Fibroblast of lung (primary cell): ENCODE data around the gene TNFSF8. TPM values are rescaled to one million over a fixed set of nuclear protein-coding genes. Genes with fewer than 3 reads are reported as not detected.

Experiments used
- DNase-seq, 2 donors: peaks; one replicate each; pipeline versions ENCODE4 v3.0.0 to v3.0.0-alpha.2; 2010; ENCODE audit warnings: low read depth in 2 of 2
- H2AFZ ChIP-seq: 2 replicates; pipeline ENCODE4 v1.5.1; 2012; ENCODE audit warnings: low read length, control low read depth, inconsistent platforms
- H3K27ac ChIP-seq: 2 replicates; pipeline ENCODE4 v1.5.1; 2011; ENCODE audit warnings: low read length, control low read depth; ENCODE audit not compliant: insufficient read depth
- H3K27me3 ChIP-seq: 2 replicates; pipeline ENCODE4 v1.5.1; 2011; ENCODE audit warnings: mild to moderate bottlenecking, low read length; ENCODE audit not compliant: control insufficient read depth, insufficient read depth
- H3K36me3 ChIP-seq: 2 replicates; pipeline ENCODE4 v1.5.1; 2011; ENCODE audit warnings: low read length; ENCODE audit not compliant: control insufficient read depth, insufficient read depth
- H3K4me1 ChIP-seq: 2 replicates; pipeline ENCODE4 v1.5.1; 2011; ENCODE audit warnings: low read length; ENCODE audit not compliant: control insufficient read depth, insufficient read depth; ENCODE audit errors: extremely low read depth
- H3K4me2 ChIP-seq: 2 replicates; pipeline ENCODE4 v1.5.1; 2011; ENCODE audit warnings: low read length, control low read depth; ENCODE audit not compliant: insufficient read depth; ENCODE audit errors: extremely low read depth
- H3K4me3 ChIP-seq, 4 experiments: fragments of 200-600 bp in 1 of 4; sonication (generic) in 1 of 4; replicated peaks in 1 of 4; 2 replicates each; pipeline ENCODE4 v1.5.1; 2011 to 2016; ENCODE audit warnings: low read length in 4 of 4, low read depth in 3 of 4, mild to moderate bottlenecking in 3 of 4, control low read depth in 2 of 4, inconsistent platforms in 1 of 4, mixed read lengths in 1 of 4; ENCODE audit not compliant: insufficient read depth in 1 of 4; ENCODE audit errors: control extremely low read depth in 1 of 4
- H3K79me2 ChIP-seq: 2 replicates; pipeline ENCODE4 v1.5.1; 2012; ENCODE audit warnings: mild to moderate bottlenecking, low read length, inconsistent platforms; ENCODE audit not compliant: control insufficient read depth, insufficient read depth
- H3K9ac ChIP-seq: 2 replicates; pipeline ENCODE4 v1.5.1; 2011; ENCODE audit warnings: mild to moderate bottlenecking, low read length, control low read depth; ENCODE audit not compliant: insufficient read depth
- H3K9me3 ChIP-seq: 2 replicates; pipeline ENCODE4 v1.5.1; 2012; ENCODE audit warnings: low read depth, low read length; ENCODE audit not compliant: control insufficient read depth, insufficient read depth
- H4K20me1 ChIP-seq: 2 replicates; pipeline ENCODE4 v1.5.1; 2011; ENCODE audit warnings: low read length; ENCODE audit not compliant: control insufficient read depth, insufficient read depth; ENCODE audit errors: extremely low read depth
- CTCF ChIP-seq, 2 donors: IDR thresholded peaks in 1 of 2; conservative IDR thresholded peaks in 1 of 2; 1 replicate in 1 of 2; 2 replicates in 1 of 2; pipeline ENCODE4 v1.5.1; 2011 to 2012; ENCODE audit warnings: low read length in 2 of 2, control low read depth in 1 of 2, inconsistent platforms in 1 of 2, low read depth in 1 of 2, mild to moderate bottlenecking in 1 of 2
- EZH2 ChIP-seq: IDR thresholded peaks from 2 replicates; pipeline ENCODE4 v1.5.1; 2012; ENCODE audit warnings: low read length, control low read depth, mild to moderate bottlenecking; ENCODE audit errors: missing control alignments
- polyA plus RNA-seq, 2 donors: library from polyadenylated mRNA; depleted of rRNA in 1 of 2; stranded (reverse) in 1 of 2; unstranded in 1 of 2; fragments of >200 nt; gene quantifications; 2 replicates each; pipeline ENCODE4 v1.2.1, GENCODE V29; 2011 to 2012; ENCODE audit warnings: missing spikeins in 1 of 2
- total RNA-seq: library from RNA; depleted of rRNA; stranded (reverse); fragments of >200 nt; gene quantifications from 2 replicates; pipeline ENCODE4 v1.2.1, GENCODE V29; 2014

TNFSF8 gene
- total and polyA plus RNA-seq, 2 donors (not counting 1 experiment from before 2014, with no cell fraction given) = not detected

- H3K36me3 ChIP-seq = no peaks in the 10 kb centered on the region
- H3K9ac ChIP-seq = no peak overlapping the region
- H3K27me3 ChIP-seq = no peaks in the 10 kb centered on the region
- H3K4me2 ChIP-seq = peak overlapping the region; percentile 30
- H3K9me3 ChIP-seq = no peaks in the 10 kb centered on the region
- peak; percentile 47 to 85 for DNase-seq
- H4K20me1 ChIP-seq = no peaks in the 10 kb centered on the region
- no peak overlapping the region for H3K4me3 ChIP-seq
- no peaks in the 10 kb centered on the region for H3K79me2 ChIP-seq
- no peak overlapping the region for H2AFZ ChIP-seq
- no peak for TF ChIP-seq CTCF (conservative IDR thresholded peaks at IDR 0.05 in 1 of 2, IDR thresholded peaks at IDR 0.05 in 1 of 2; ENCODE audit: low read depth in 1 of 2, low read length in 2 of 2)
- TF ChIP-seq EZH2 = no peak
- peak overlapping the region; percentile 54 for H3K27ac ChIP-seq
- H3K4me1 ChIP-seq = peaks cover 19% of the 10 kb centered on the region
These were observed 29.2 kb downstream of the TNFSF8 start for GRCh38 chr9:114900942-114901802.

- Histone ChIP-seq H3K4me1 (peaks cover 30% of the 10 kb centered on the region), H3K9me3 (no peaks in the 10 kb centered on the region), H3K9ac (no peak overlapping the region), H3K27me3 (no peaks in the 10 kb centered on the region), H2AFZ (no peak overlapping the region), H3K4me2 (no peak overlapping the region), H3K79me2 (no peaks in the 10 kb centered on the region), H4K20me1 (no peaks in the 10 kb centered on the region), H3K27ac (no peak overlapping the region), H3K36me3 (no peaks in the 10 kb centered on the region), H3K4me3 (no peak overlapping the region)
- DNase-seq = no peak
- TF ChIP-seq EZH2 = no peak
- no peak for TF ChIP-seq CTCF (conservative IDR thresholded peaks at IDR 0.05 in 1 of 2, IDR thresholded peaks at IDR 0.05 in 1 of 2; ENCODE audit: low read depth in 1 of 2, low read length in 2 of 2)
These were observed 30.4 kb downstream of the TNFSF8 start for GRCh38 chr9:114899995-114900394.

- Histone ChIP-seq H3K36me3 (no peaks in the 10 kb centered on the region), H3K4me2 (no peak overlapping the region), H4K20me1 (no peaks in the 10 kb centered on the region), H3K27ac (no peak overlapping the region), H3K9ac (no peak overlapping the region), H3K27me3 (no peaks in the 10 kb centered on the region), H2AFZ (no peak overlapping the region), H3K4me1 (peaks cover 31% of the 10 kb centered on the region), H3K9me3 (no peaks in the 10 kb centered on the region), H3K4me3 (no peak overlapping the region), H3K79me2 (no peaks in the 10 kb centered on the region)
- no peak for DNase-seq
- TF ChIP-seq CTCF (conservative IDR thresholded peaks at IDR 0.05 in 1 of 2, IDR thresholded peaks at IDR 0.05 in 1 of 2; ENCODE audit: low read depth in 1 of 2, low read length in 2 of 2) (no peak), EZH2 (no peak)
These were observed 30.9 kb downstream of the TNFSF8 start for GRCh38 chr9:114899461-114899860.
